Measurements from ENCODE around the gene CCDC40. TPM values are rescaled to one million over a fixed set of nuclear protein-coding genes. Genes with fewer than 3 reads are reported as not detected.
A peak's percentile ranks its signal among the peaks of the same experiment; 100 is the strongest.

CCDC40 gene
- total RNA-seq, 1 donor from 2014 or later, result 25.3 TPM

GRCh38 chr17:80113033-80113484, 76.6 kb downstream of the CCDC40 start:
- no peak overlapping the region for H3K27ac Mint-ChIP-seq (ENCODE audit: unreplicated experiment)
- DNase-seq, result no peak
- H3K9me3 Mint-ChIP-seq (ENCODE audit: unreplicated experiment), result peaks cover 33% of the 10 kb centered on the region
- H3K36me3 Mint-ChIP-seq (ENCODE audit: unreplicated experiment), result peaks cover 27% of the 10 kb centered on the region
- no peak for TF ChIP-seq CTCF (IDR thresholded peaks at IDR 0.05; ENCODE audit: partially characterized antibody, unreplicated experiment)
- H3K4me1 Mint-ChIP-seq (ENCODE audit: low read depth, unreplicated experiment), result peaks cover 13% of the 10 kb centered on the region
- no peak overlapping the region for H3K4me3 Mint-ChIP-seq (ENCODE audit: unreplicated experiment)
- H3K27me3 Mint-ChIP-seq (ENCODE audit: unreplicated experiment), result peaks cover 6% of the 10 kb centered on the region

- no peak for DNase-seq
- no peak for TF ChIP-seq CTCF (IDR thresholded peaks at IDR 0.05; ENCODE audit: partially characterized antibody, unreplicated experiment)
- Mint-ChIP-seq H3K4me3 (ENCODE audit: unreplicated experiment) (no peak overlapping the region), H3K27ac (ENCODE audit: unreplicated experiment) (peak overlapping the region; percentile 29), H3K27me3 (ENCODE audit: unreplicated experiment) (peaks cover 14% of the 10 kb centered on the region), H3K36me3 (ENCODE audit: unreplicated experiment) (peaks cover 27% of the 10 kb centered on the region), H3K9me3 (ENCODE audit: unreplicated experiment) (peaks cover 42% of the 10 kb centered on the region), H3K4me1 (ENCODE audit: low read depth, unreplicated experiment) (peaks cover 20% of the 10 kb centered on the region)
Observed at GRCh38 chr17:80114758-80115157, 78.3 kb downstream of the CCDC40 start.

- Mint-ChIP-seq H3K4me3 (ENCODE audit: unreplicated experiment) (no peak overlapping the region), H3K36me3 (ENCODE audit: unreplicated experiment) (peaks cover 27% of the 10 kb centered on the region), H3K9me3 (ENCODE audit: unreplicated experiment) (peaks cover 43% of the 10 kb centered on the region), H3K27ac (ENCODE audit: unreplicated experiment) (peak overlapping the region; percentile 2), H3K27me3 (ENCODE audit: unreplicated experiment) (peaks cover 14% of the 10 kb centered on the region), H3K4me1 (ENCODE audit: low read depth, unreplicated experiment) (peaks cover 22% of the 10 kb centered on the region)
- no peak for DNase-seq
- TF ChIP-seq CTCF (IDR thresholded peaks at IDR 0.05; ENCODE audit: partially characterized antibody, unreplicated experiment), result no peak
Observed at GRCh38 chr17:80115159-80115558, 78.7 kb downstream of the CCDC40 start.

- Mint-ChIP-seq H3K27ac (ENCODE audit: unreplicated experiment) (peak overlapping the region; percentile 74), H3K27me3 (ENCODE audit: unreplicated experiment) (peaks cover 14% of the 10 kb centered on the region), H3K4me1 (ENCODE audit: low read depth, unreplicated experiment) (peaks cover 20% of the 10 kb centered on the region), H3K36me3 (ENCODE audit: unreplicated experiment) (peaks cover 27% of the 10 kb centered on the region), H3K9me3 (ENCODE audit: unreplicated experiment) (peaks cover 40% of the 10 kb centered on the region), H3K4me3 (ENCODE audit: unreplicated experiment) (peak overlapping the region; percentile 25)
- DNase-seq, result no peak
- TF ChIP-seq CTCF (IDR thresholded peaks at IDR 0.05; ENCODE audit: partially characterized antibody, unreplicated experiment), result no peak
Observed at GRCh38 chr17:80116276-80116920, 80.0 kb downstream of the CCDC40 start.

- Mint-ChIP-seq H3K27me3 (ENCODE audit: unreplicated experiment) (peaks cover 14% of the 10 kb centered on the region), H3K36me3 (ENCODE audit: unreplicated experiment) (peaks cover 27% of the 10 kb centered on the region), H3K4me1 (ENCODE audit: low read depth, unreplicated experiment) (peaks cover 19% of the 10 kb centered on the region), H3K4me3 (ENCODE audit: unreplicated experiment) (peak overlapping the region; percentile 34), H3K9me3 (ENCODE audit: unreplicated experiment) (peaks cover 38% of the 10 kb centered on the region), H3K27ac (ENCODE audit: unreplicated experiment) (peak overlapping the region; percentile 68)
- no peak for TF ChIP-seq CTCF (IDR thresholded peaks at IDR 0.05; ENCODE audit: partially characterized antibody, unreplicated experiment)
- no peak for DNase-seq
Observed at GRCh38 chr17:80116921-80117380, 80.5 kb downstream of the CCDC40 start.

Data from glutamatergic neuron (in vitro differentiated cells).